HG03097 (cell line): ENCODE measurements around the gene HTR3A.

Experiments used
- ATAC-seq: cut with Tn5 transposase; IDR thresholded peaks from one replicate; pipeline ENCODE4 v1.9.1; 2021; ENCODE audit not compliant: unreplicated experiment, low FRiP score

HTR3A gene

DNA sequence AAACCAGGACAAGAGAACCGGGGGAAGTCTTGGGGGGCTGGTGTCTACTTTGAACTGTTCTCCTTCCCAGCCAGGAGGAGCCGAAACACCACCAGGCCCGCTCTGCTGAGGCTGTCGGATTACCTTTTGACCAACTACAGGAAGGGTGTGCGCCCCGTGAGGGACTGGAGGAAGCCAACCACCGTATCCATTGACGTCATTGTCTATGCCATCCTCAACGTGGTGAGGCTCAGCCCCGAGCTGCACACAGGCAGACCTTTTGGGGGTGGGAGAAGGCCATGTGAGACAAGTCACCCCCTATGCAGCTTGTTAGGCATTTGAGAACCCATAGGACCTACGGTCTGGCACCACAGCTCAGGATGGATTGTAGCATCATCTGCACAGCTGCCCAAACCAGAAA, 2.8 kb downstream of the HTR3A start:
- peak; percentile 46 for ATAC-seq

DNA sequence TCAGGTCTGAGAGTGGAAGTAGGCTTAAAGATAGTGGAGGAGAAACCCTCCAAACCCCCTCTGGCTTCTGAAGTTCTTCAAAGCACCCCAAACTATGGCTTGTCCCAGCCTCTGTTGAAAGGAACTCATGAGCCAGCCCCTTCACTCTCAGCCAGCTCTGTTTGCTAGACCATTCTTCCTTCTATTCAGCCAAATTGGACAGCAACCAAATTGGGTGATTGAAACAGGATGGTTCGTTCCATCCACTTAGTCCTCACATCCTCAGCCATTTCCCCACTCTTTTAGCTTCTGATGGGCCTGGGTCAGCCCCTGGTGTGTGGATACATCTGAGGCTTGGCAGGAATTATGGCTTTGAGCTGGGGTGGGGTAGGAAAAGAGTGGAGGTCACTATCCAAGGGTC, 4.5 kb downstream of the HTR3A start:
- ATAC-seq, result no peak

DNA sequence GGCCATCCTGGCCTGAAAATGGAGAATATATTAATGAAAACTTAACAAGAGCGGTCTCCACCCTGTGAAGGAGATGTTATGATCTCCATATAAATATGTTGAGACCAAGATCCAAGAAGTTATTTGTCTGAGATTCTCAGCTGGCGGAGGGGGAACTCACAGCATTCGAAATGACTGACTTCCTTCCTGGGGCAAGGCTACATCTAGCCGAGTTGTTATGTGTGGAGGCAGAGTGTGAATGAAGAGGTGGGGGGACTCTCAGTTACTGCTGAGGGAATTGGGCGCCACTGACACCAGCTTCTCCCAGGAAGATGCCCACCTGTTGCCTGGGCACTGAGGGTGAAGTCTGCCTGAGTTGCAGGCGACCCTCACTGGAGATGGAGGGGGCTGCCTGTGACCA, 5.9 kb downstream of the HTR3A start:
- ATAC-seq, result no peak

DNA sequence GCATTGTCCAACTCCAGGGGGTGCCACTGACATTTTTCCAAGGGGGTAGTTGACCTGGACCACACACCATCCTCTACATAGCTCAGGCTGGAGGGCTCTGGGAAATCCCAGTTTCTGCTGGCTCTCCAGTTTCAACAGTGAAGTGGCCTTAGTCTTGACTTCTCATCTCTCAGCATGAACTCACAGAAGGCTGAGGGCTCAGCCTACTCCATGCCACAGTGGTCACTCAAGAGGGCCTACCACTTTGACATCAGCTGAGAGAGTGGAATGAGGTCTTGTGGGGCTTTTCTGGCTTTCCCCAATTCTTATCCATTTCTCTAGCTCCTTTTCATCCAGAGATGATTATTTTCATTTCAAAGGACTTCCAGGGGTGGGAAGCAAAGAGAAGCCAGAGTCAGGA, 7.4 kb downstream of the HTR3A start:
- ATAC-seq, result no peak

DNA sequence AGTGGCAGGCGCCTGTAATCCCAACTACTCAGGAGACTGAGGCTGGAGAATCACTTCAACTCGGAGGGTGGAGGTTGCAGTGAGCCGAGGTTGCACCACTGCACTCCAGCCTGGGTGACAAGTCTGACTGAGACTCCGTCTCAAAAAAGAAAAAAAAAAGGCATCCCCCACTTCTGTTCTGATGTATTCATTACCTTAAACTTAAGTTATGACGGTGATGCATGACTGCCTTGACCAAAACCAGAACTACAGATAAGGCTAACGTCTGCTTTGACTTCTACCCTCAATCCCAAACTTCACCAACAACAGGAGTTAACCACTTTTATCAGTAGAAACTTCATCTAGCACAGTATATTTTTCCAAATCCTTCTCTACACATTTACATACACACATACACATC, 9.9 kb downstream of the HTR3A start:
- no peak for ATAC-seq

DNA sequence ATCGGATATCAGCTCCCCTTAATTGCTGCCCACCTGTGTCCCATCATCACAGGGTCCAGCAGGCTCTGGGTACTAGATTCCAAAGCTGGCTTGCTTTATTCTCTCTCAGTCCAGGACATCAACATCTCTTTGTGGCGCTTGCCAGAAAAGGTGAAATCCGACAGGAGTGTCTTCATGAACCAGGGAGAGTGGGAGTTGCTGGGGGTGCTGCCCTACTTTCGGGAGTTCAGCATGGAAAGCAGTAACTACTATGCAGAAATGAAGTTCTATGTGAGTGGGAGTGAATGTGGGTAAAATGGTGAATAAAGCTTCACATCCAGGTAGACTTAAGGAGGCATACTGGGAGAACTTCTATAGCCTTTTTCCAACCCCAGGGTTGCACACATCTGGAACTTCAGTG, 11.0 kb downstream of the HTR3A start:
- ATAC-seq, result no peak

DNA sequence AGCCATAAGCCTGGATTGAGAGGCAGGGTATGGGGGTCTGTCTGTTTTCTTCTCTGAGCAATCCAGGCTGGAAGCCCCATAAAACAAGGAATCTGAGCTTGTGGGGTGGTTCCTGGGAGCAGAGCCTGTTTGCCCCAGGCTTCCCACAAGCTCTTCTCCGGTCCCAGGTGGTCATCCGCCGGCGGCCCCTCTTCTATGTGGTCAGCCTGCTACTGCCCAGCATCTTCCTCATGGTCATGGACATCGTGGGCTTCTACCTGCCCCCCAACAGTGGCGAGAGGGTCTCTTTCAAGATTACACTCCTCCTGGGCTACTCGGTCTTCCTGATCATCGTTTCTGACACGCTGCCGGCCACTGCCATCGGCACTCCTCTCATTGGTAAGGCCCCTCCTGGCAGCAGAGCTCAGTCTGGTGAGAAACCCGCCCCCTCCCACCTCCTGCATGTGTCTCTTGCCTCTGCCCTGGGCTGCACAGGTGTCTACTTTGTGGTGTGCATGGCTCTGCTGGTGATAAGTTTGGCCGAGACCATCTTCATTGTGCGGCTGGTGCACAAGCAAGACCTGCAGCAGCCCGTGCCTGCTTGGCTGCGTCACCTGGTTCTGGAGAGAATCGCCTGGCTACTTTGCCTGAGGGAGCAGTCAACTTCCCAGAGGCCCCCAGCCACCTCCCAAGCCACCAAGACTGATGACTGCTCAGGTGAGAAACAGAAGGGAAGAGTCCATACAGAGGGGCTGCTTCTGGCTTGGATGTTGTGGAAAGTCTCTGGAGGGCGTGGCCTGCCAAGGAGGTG, 11.6 kb downstream of the HTR3A start:
- no peak for ATAC-seq

DNA sequence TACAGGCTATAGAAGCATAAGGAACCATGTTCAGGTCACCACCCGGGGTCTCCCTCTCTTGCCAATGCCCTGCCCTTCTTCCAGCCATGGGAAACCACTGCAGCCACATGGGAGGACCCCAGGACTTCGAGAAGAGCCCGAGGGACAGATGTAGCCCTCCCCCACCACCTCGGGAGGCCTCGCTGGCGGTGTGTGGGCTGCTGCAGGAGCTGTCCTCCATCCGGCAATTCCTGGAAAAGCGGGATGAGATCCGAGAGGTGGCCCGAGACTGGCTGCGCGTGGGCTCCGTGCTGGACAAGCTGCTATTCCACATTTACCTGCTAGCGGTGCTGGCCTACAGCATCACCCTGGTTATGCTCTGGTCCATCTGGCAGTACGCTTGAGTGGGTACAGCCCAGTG, 14.5 kb downstream of the HTR3A start:
- ATAC-seq, result no peak

DNA sequence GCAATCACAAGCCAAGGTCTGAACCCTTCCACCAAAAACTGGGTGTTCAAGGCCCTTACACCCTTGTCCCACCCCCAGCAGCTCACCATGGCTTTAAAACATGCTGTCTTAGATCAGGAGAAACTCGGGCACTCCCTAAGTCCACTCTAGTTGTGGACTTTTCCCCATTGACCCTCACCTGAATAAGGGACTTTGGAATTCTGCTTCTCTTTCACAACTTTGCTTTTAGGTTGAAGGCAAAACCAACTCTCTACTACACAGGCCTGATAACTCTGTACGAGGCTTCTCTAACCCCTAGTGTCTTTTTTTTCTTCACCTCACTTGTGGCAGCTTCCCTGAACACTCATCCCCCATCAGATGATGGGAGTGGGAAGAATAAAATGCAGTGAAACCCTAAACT, 15.0 kb downstream of the HTR3A start:
- no peak for ATAC-seq

DNA sequence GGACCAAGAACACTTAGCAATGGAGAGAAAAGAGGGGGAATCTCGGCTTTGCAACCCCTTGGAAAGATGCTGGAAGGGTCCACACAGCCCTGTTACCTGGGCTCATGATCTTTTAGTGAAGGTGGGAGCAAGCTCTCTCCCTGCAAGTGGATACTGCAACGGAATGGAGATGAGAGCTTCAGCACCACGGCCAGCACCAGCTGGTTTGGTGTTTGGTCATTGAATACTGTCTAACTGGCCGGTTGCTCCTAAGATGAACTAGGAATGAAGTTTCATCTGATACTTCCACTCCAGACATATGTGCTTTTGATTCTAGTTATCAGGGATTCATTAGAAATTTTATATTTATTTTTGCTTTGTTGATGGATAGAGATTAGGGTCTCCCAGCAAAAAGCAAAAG, 16.3 kb downstream of the HTR3A start:
- ATAC-seq, result no peak

DNA sequence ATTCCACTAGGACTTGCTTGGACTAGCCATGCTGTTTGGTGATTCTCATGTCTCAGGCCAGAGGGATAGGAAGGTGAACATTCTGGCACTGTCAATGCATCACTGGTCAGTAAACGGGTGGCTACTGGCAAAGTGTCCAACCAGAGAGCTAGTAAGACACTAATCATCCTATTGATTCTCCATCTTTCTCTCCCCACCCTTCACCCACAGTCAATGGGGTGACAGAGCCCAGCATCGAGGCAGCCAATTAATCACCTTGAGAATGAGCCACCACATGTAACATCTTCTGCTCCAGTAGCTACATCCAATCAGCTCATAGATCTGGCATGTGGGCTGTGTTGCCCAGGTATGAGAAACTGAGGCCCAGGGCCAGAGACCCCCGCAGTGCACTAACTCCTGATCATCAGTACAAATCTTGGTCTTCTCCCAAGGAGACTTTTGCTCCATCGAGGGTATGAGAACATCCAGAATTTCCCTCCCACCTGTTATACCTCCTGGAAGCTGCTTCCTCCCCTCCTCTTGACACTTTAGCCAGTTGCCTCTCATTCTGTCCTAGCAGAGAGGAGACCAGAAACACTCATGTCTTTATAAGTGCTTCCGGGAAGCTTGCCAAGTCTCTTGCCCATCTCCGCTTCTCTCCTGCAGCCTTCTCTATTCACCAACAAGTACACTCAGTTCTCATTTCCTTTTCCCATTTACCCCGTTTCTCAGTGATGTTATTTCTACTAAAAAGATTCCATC, 17.0 kb downstream of the HTR3A start:
- ATAC-seq, result no peak

DNA sequence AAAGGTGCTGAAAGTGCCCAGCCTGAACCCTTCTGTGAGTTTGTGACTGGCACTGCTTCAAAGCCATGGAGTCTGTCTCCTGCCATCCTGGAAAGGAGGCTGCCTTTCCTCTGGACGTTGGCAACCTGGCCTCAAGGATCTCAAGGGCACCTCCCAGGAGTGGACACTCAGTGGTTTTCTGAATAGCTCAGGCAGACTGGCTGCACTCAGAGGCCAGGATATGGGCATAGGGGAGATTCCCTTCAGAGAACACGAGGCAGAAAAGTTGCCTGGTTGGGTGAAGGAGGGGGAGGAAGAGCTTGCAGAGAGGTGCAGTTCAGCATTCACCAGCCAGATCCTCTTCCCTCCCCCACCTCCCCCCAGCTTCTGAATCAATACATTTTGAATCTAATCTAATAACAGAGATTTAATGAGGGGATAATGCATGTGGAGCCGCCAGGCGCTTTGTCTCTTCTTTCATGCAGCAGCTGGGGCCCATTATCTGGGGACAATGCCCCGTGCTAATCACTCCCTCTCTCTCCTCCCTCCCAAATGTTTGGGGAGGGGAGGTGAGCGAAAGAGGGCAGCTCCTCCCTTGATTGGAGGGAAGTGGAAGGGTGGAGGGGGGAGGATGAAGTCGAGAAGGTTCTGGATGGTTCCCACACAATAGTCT, 17.7 kb downstream of the HTR3A start:
- ATAC-seq, result no peak

DNA sequence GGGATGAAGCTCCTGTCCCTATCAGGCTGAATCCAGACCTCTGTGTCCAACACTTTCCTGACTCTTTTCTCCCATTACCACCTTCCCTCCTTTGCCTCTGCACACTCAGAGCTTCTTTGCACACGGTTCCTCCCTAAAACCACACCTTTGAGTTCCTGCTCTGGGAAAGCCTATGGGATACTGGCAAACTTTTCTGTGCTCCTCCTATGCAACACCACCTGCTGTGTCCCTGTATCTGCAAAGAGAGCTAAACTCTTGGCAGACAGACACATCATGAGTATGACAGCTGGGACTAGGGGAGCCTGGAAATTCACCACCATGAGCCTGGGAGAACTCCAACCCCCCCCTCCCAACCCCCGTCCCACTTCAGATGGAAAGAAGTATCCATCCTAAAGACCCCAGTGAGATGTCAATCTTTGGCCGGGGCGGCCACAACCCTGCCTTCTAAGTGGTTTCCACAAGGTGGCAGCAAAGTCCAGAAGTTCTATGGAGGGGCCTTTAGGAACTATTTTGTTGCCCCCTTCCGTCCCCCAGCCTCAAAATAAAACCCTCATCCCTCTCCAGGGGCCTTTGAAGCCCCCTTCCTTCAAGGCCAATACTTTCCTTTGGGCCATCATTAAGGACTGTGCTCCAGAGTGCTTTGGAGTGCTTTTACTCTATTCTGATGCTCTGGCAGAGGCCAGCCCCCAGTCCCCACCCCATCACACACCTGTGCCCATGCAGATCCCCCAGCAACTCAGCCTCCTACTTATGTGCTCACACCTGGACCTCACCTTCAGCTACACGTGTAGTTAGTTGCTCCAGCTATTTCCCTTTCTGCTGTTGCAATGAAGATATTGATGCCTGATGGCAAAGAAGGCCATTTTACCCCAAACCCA, 19.4 kb downstream of the HTR3A start:
- ATAC-seq, result no peak

DNA sequence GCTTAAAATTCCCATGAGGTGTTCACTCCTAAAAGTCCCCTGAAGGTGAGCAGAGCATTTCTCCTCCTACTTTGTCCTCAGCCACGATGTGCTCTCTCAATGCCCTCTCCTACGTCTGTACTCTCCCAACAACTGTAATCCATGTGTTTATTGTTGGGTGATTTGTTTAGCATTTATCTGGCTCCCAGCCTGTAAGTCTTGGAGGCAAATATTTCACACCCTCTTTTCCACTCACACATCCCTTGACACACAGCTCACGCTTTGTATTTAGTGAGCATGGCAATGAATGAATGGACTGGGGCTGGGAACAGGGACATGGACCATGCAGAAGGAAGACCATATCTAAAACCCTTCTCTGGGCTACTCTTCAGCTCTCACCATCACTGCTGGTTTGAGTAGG, 22.6 kb downstream of the HTR3A start:
- no peak for ATAC-seq

DNA sequence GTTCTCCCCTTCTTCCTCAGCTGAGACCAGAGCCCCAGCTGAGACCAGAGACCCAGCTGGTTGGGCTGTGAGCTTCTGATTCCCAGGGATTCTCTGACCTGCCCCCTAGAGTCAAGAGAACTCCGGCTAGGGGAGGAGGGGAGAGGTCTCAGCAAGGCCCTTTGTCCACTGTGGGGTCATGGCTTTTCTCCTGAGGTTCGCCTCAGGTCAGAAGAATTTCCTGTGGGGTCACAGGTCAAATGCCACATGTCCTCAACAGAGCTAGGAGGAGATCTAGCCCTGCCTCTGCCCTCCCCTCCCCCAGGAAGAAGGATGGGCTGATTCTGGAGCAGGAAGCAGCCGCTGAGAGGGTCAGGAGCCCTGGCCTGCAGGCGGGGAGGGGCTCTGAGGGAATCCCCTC, 23.7 kb downstream of the HTR3A start:
- ATAC-seq, result no peak

DNA sequence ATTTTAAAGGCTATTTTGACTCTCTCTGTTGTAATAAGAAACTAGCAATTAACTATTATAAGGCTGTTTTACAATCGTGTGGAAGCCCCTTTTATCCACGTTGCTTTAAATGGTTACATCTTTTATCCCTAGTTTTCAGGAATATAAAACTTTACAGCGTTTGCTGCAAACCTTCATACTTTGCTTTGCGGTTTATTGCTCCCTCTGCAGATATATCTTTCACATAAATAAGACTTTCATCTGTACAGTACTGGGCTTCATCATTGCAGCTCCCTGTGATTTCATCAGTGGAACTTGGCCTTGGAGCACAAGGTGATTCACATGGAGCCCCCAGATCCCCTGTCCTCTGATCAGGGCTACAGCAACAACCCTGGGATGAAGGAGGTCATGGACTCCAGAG, 25.6 kb downstream of the HTR3A start:
- no peak for ATAC-seq

DNA sequence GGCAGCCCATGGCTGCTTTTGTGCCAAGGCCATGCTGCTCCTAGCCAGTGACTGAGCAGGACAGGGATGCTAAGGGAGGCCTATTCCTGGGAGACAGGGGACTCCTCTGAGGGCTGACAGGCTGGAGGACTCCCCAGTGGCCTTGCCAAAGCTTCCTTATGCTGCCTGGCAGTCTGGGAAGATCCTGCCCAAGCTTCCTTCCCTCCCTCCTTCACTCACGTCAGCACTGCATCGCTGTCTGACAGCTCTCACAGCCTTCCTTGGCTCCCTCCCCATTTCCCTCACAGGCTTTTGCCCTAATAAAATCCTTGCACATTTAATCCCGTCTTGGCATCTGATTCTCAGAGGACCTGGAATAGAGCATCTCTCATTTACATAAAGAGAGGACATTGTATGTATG, 26.5 kb downstream of the HTR3A start:
- ATAC-seq, result no peak

DNA sequence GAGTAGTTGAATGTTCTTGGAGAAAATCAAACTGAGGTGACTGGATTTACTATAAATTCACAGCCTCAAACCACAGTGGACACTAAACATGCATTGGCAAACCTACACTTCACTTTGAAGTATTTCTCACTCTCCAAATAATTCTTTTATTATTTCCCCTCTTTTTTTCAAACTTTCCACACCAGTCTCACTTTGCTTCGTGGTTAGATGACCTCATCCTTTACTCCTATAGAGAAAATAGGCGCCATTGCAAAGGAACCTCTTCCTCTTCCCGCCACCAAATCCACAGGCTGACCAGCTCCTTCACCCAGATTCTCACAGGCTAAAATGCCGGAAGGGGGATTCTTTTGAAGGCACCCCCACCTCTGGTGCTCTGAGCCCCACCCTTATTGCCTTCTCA, 33.4 kb downstream of the HTR3A start:
- ATAC-seq, result no peak

DNA sequence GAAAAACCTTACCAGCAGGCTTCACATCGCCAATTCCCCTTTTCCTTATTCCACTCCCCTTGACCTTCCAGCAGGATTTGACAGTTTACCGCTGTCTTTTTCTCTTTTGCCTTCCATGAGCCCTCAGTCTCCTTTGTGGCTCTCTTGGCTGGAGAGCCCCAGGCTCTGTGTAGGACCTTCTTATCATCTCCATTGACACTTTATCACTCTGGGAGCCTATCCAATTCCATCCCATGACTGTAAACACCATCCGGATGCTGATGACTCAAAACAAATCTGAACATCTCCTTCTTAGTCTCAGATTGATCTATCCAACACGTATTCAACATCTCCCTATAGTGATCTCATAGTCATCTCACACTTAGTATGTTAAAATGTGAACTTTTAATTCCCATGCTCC, 36.0 kb downstream of the HTR3A start:
- no peak for ATAC-seq

DNA sequence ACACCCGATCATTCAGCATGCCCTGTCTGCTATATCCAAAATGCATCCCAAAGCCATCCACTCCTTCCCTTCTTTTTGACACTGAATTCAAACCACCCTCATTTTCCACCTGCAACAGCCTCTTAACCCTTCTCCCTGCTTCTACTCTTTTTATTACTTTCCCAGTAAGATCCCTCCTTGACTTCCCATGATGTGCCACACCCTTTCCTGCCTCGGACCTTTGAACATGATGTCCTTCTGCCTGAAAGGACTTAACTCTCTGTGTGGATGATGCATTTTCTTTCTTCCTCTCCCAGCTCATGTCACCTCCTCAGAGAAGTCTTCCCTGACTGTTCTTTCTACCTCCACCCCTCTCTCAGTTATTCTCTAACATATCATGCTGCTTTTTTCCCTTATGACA, 36.5 kb downstream of the HTR3A start:
- ATAC-seq, result no peak

DNA sequence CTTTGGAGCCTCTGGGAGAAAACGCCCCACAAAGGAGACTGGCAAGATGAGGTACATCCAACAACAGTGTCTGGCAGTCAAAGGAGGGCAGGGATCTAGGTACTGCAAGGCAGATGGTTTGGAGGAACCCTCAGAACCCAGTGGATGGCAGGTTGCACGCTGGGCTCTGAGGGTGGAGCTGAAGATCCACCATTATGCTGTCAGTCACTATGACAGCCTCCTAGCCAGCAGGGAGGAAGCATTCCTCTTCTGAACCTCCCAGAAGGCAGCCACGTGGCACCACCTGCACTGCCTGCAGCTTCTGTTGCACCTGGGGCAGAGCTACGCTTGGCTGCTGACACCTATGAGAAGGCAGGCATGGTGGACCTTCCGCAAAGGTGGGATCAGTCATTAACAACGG, 40.2 kb downstream of the HTR3A start:
- ATAC-seq, result no peak
